ENCODE data around the gene SLC39A8. TPM values are rescaled to one million over a fixed set of nuclear protein-coding genes. Genes with fewer than 3 reads are reported as not detected.

SLC39A8 gene
- total RNA-seq, 1 donor = 11.2 TPM

GRCh38 chr4:102345795-102346100, 466 bp upstream of the SLC39A8 start:
- peaks cover 27% of the 10 kb centered on the region for H3K27me3 ChIP-seq (ENCODE audit: insufficient read depth, low read length)
- peak overlapping the region; percentile 75 for H3K4me3 ChIP-seq (ENCODE audit: insufficient read depth, low read length)
- H3K79me2 ChIP-seq (ENCODE audit: insufficient read depth, low read length) = no peaks in the 10 kb centered on the region
- peak overlapping the region; percentile 95 for H2AFZ ChIP-seq (ENCODE audit: low read length)
- H4K20me1 ChIP-seq (ENCODE audit: insufficient read depth, low read length) = no peaks in the 10 kb centered on the region
- TF ChIP-seq, protein P1, sequence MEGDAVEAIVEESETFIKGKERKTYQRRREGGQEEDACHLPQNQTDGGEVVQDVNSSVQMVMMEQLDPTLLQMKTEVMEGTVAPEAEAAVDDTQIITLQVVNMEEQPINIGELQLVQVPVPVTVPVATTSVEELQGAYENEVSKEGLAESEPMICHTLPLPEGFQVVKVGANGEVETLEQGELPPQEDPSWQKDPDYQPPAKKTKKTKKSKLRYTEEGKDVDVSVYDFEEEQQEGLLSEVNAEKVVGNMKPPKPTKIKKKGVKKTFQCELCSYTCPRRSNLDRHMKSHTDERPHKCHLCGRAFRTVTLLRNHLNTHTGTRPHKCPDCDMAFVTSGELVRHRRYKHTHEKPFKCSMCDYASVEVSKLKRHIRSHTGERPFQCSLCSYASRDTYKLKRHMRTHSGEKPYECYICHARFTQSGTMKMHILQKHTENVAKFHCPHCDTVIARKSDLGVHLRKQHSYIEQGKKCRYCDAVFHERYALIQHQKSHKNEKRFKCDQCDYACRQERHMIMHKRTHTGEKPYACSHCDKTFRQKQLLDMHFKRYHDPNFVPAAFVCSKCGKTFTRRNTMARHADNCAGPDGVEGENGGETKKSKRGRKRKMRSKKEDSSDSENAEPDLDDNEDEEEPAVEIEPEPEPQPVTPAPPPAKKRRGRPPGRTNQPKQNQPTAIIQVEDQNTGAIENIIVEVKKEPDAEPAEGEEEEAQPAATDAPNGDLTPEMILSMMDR (IDR thresholded peaks at IDR 0.05; ENCODE audit: extremely low read depth, low read depth, low read length) = no peak
- H3K36me3 ChIP-seq (ENCODE audit: insufficient read depth, low read length) = no peaks in the 10 kb centered on the region
- H3K4me1 ChIP-seq (ENCODE audit: insufficient read depth, low read length) = peaks cover 15% of the 10 kb centered on the region
- no peak overlapping the region for H3K27ac ChIP-seq (ENCODE audit: low read depth, low read length)
- H3K4me2 ChIP-seq (ENCODE audit: insufficient read depth, low read length) = peak overlapping the region; percentile 95
- H3K9me3 ChIP-seq (ENCODE audit: low read depth, low read length) = no peaks in the 10 kb centered on the region
- DNase-seq (ENCODE audit: insufficient read length, low spot score, missing footprints) = no peak

- Histone ChIP-seq H3K79me2 (ENCODE audit: insufficient read depth, low read length) (no peaks in the 10 kb centered on the region), H4K20me1 (ENCODE audit: insufficient read depth, low read length) (no peaks in the 10 kb centered on the region), H3K4me2 (ENCODE audit: insufficient read depth, low read length) (peak overlapping the region; percentile 95), H3K4me3 (ENCODE audit: insufficient read depth, low read length) (peak overlapping the region; percentile 75), H3K27me3 (ENCODE audit: insufficient read depth, low read length) (peaks cover 27% of the 10 kb centered on the region), H3K36me3 (ENCODE audit: insufficient read depth, low read length) (no peaks in the 10 kb centered on the region), H3K9me3 (ENCODE audit: low read depth, low read length) (no peaks in the 10 kb centered on the region), H3K4me1 (ENCODE audit: insufficient read depth, low read length) (peaks cover 15% of the 10 kb centered on the region), H3K27ac (ENCODE audit: low read depth, low read length) (no peak overlapping the region), H2AFZ (ENCODE audit: low read length) (peak overlapping the region; percentile 95)
- TF ChIP-seq, protein P1 (IDR thresholded peaks at IDR 0.05; ENCODE audit: extremely low read depth, low read depth, low read length) = no peak
- DNase-seq (ENCODE audit: insufficient read length, low spot score, missing footprints) = peak; percentile 88
Measured at GRCh38 chr4:102344520-102344953, 745 bp downstream of the SLC39A8 start.

DNA sequence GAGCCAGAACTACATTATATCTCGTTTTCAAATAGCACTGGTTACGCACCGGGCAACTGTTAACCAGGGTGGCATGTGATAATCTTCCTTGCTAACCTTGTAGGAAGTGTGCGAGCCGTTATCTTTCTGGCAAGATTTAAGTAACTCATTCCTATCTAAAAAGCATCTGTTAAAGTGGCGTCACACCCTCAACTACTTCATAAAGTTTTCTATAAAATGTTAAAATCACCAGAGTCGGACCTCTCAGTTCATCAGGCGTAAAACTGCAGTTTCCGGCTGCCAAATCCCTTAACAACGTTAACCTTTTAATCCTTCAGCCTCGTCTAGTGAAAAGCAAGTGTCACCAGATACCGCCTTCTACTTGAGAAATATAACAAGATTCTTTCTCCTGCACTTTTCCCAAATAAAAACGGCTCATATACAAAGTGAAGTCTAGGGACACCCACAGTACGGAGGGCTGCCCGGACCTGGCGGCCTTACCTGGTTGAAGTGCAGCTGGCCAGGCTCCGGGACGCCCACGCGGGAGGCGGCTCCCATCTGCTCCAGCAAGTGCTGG, 1.2 kb downstream of the SLC39A8 start:
- no peaks in the 10 kb centered on the region for H3K36me3 ChIP-seq (ENCODE audit: insufficient read depth, low read length)
- peak overlapping the region; percentile 95 for H3K4me2 ChIP-seq (ENCODE audit: insufficient read depth, low read length)
- H3K4me1 ChIP-seq (ENCODE audit: insufficient read depth, low read length) = peaks cover 15% of the 10 kb centered on the region
- peaks cover 27% of the 10 kb centered on the region for H3K27me3 ChIP-seq (ENCODE audit: insufficient read depth, low read length)
- H2AFZ ChIP-seq (ENCODE audit: low read length) = peak overlapping the region; percentile 95
- no peak for DNase-seq (ENCODE audit: insufficient read length, low spot score, missing footprints)
- H3K27ac ChIP-seq (ENCODE audit: low read depth, low read length) = no peak overlapping the region
- TF ChIP-seq, protein P1 (IDR thresholded peaks at IDR 0.05; ENCODE audit: extremely low read depth, low read depth, low read length) = no peak
- H4K20me1 ChIP-seq (ENCODE audit: insufficient read depth, low read length) = no peaks in the 10 kb centered on the region
- H3K79me2 ChIP-seq (ENCODE audit: insufficient read depth, low read length) = no peaks in the 10 kb centered on the region
- no peaks in the 10 kb centered on the region for H3K9me3 ChIP-seq (ENCODE audit: low read depth, low read length)
- H3K4me3 ChIP-seq (ENCODE audit: insufficient read depth, low read length) = peak overlapping the region; percentile 75

DNA sequence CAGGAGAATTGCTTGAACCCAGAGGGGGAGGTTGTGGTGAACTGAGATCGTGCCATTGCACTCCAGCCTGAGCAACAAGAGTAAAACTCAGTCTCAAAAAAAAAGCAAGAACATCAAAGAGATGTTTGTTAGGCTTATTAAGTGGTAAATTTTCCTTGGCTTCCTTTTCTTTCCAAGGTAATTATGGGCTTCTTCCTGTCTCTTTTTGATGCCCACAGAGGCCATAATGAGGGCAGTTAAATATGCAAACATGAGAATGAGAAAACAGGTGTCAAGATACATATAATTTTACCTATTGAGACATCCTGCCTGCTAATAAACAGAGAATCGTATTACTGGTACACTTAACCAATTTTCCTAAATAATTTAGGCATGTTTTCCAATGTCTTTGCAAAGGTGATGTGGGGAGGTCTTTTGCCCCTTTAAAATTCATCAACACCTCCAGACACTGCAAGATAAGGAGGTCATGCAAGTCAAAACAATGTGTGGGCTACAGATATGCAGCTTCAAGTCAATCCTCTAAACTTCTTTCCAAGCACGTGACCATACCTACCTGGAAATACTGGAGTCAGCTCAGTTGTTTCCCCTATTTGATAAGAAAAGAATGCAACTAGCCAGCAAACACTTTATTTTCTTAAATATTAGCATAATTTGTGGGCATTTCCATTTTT, 2.7 kb downstream of the SLC39A8 start:
- H4K20me1 ChIP-seq (ENCODE audit: insufficient read depth, low read length) = no peaks in the 10 kb centered on the region
- no peak overlapping the region for H2AFZ ChIP-seq (ENCODE audit: low read length)
- no peaks in the 10 kb centered on the region for H3K36me3 ChIP-seq (ENCODE audit: insufficient read depth, low read length)
- no peak overlapping the region for H3K4me2 ChIP-seq (ENCODE audit: insufficient read depth, low read length)
- no peak overlapping the region for H3K4me3 ChIP-seq (ENCODE audit: insufficient read depth, low read length)
- TF ChIP-seq, protein P1 (IDR thresholded peaks at IDR 0.05; ENCODE audit: extremely low read depth, low read depth, low read length) = no peak
- H3K27ac ChIP-seq (ENCODE audit: low read depth, low read length) = no peak overlapping the region
- DNase-seq (ENCODE audit: insufficient read length, low spot score, missing footprints) = no peak
- no peaks in the 10 kb centered on the region for H3K9me3 ChIP-seq (ENCODE audit: low read depth, low read length)
- peaks cover 27% of the 10 kb centered on the region for H3K27me3 ChIP-seq (ENCODE audit: insufficient read depth, low read length)
- H3K79me2 ChIP-seq (ENCODE audit: insufficient read depth, low read length) = no peaks in the 10 kb centered on the region
- H3K4me1 ChIP-seq (ENCODE audit: insufficient read depth, low read length) = peaks cover 15% of the 10 kb centered on the region
